ENCODE measurements around the gene BAIAP3. TPM values are rescaled to one million over a fixed set of nuclear protein-coding genes. Genes with fewer than 3 reads are reported as not detected.

Gene BAIAP3
- total and polyA plus RNA-seq, 10 of the 15 experiments (the other 5 are each of a cell fraction or from before 2014, with no cell fraction given): 0.03 to 0.56 (median 0.17) TPM; not detected in 3

DNA sequence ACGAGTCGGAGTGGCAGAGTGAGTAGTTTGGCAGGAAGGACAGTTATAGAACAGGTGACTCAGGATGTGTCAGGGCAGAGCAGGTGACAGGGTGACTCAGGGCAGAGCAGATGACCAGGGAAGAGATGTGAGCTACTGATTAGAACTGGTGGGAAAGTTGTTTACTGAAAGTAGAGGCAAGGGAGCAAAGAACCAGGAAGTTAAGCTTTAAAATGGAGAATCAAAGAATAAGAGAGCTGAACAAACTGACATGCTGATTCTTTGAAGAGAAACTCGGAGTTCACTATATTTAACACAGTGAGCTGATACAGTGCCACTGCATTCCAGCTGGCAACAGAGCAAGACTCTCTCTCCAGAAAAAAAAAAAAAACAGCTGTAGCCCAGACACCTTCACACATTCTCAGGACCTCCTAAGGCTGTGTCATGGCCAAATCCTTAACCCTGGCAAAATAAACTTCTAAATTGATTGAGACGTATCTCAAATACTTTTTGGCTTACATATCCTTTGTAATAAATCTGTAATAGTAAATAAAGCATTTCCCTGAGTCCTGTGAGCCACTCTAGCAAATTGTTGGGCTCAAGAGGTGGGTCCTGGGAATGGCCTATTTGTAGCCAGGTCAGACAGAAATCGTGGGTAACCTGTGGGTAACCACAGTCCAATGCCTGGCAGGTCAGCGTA lies 36.3 kb upstream of the BAIAP3 start (continued):
- TF ChIP-seq, protein P1, sequence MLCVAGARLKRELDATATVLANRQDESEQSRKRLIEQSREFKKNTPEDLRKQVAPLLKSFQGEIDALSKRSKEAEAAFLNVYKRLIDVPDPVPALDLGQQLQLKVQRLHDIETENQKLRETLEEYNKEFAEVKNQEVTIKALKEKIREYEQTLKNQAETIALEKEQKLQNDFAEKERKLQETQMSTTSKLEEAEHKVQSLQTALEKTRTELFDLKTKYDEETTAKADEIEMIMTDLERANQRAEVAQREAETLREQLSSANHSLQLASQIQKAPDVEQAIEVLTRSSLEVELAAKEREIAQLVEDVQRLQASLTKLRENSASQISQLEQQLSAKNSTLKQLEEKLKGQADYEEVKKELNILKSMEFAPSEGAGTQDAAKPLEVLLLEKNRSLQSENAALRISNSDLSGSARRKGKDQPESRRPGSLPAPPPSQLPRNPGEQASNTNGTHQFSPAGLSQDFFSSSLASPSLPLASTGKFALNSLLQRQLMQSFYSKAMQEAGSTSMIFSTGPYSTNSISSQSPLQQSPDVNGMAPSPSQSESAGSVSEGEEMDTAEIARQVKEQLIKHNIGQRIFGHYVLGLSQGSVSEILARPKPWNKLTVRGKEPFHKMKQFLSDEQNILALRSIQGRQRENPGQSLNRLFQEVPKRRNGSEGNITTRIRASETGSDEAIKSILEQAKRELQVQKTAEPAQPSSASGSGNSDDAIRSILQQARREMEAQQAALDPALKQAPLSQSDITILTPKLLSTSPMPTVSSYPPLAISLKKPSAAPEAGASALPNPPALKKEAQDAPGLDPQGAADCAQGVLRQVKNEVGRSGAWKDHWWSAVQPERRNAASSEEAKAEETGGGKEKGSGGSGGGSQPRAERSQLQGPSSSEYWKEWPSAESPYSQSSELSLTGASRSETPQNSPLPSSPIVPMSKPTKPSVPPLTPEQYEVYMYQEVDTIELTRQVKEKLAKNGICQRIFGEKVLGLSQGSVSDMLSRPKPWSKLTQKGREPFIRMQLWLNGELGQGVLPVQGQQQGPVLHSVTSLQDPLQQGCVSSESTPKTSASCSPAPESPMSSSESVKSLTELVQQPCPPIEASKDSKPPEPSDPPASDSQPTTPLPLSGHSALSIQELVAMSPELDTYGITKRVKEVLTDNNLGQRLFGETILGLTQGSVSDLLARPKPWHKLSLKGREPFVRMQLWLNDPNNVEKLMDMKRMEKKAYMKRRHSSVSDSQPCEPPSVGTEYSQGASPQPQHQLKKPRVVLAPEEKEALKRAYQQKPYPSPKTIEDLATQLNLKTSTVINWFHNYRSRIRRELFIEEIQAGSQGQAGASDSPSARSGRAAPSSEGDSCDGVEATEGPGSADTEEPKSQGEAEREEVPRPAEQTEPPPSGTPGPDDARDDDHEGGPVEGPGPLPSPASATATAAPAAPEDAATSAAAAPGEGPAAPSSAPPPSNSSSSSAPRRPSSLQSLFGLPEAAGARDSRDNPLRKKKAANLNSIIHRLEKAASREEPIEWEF (IDR thresholded peaks at IDR 0.05; ENCODE audit: insufficient replicate concordance, low read depth, low read length): no peak
- TF ChIP-seq, protein P2, sequence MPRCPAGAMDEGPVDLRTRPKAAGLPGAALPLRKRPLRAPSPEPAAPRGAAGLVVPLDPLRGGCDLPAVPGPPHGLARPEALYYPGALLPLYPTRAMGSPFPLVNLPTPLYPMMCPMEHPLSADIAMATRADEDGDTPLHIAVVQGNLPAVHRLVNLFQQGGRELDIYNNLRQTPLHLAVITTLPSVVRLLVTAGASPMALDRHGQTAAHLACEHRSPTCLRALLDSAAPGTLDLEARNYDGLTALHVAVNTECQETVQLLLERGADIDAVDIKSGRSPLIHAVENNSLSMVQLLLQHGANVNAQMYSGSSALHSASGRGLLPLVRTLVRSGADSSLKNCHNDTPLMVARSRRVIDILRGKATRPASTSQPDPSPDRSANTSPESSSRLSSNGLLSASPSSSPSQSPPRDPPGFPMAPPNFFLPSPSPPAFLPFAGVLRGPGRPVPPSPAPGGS (IDR thresholded peaks at IDR 0.05; ENCODE audit: borderline replicate concordance, insufficient read depth, low read depth, low read length, poor library complexity, severe bottlenecking): peak; percentile 64
- TF ChIP-seq MTA3 (IDR thresholded peaks at IDR 0.05; ENCODE audit: borderline replicate concordance, low read length) (no peak), ZNF24 (IDR thresholded peaks at IDR 0.05) (no peak), CHD4 (IDR thresholded peaks at IDR 0.05) (no peak), IKZF1 (conservative IDR thresholded peaks at IDR 0.05) (0 out of 2 replicates have a peak, but pooled peaks have one; percentile 10), RELA (IDR thresholded peaks at IDR 0.05; ENCODE audit: borderline replicate concordance, partially characterized antibody) (no peak), POU2F2 (IDR thresholded peaks at IDR 0.05; ENCODE audit: borderline replicate concordance, low read depth, low read length) (no peak), NR2F1 (conservative IDR thresholded peaks at IDR 0.05) (no peak), MYB (IDR thresholded peaks at IDR 0.05; ENCODE audit: borderline replicate concordance, low read depth, low read length) (no peak), YBX1 (IDR thresholded peaks at IDR 0.05) (no peak), MTA2 (IDR thresholded peaks at IDR 0.05; ENCODE audit: low read depth) (0 out of 2 replicates have a peak, but pooled peaks have one; percentile 11), HCFC1 (IDR thresholded peaks at IDR 0.05; ENCODE audit: low read length) (no peak), RCOR1 (conservative IDR thresholded peaks at IDR 0.05; ENCODE audit: low read depth, low read length) (no peak), IKZF2 (IDR thresholded peaks at IDR 0.05) (peak; percentile 19 to 21; a peak in 2 of 4 replicates), RAD51 (IDR thresholded peaks at IDR 0.05) (peak; percentile 78), TARDBP (IDR thresholded peaks at IDR 0.05; ENCODE audit: borderline replicate concordance) (no peak), CHD1 (IDR thresholded peaks at IDR 0.05; ENCODE audit: low read depth, low read length) (no peak), KAT2A (conservative IDR thresholded peaks at IDR 0.05; ENCODE audit: control insufficient read depth, low read depth, low read length) (no peak), HDAC6 (IDR thresholded peaks at IDR 0.05; ENCODE audit: unreplicated experiment) (no peak)
- TF ChIP-seq, protein P3, sequence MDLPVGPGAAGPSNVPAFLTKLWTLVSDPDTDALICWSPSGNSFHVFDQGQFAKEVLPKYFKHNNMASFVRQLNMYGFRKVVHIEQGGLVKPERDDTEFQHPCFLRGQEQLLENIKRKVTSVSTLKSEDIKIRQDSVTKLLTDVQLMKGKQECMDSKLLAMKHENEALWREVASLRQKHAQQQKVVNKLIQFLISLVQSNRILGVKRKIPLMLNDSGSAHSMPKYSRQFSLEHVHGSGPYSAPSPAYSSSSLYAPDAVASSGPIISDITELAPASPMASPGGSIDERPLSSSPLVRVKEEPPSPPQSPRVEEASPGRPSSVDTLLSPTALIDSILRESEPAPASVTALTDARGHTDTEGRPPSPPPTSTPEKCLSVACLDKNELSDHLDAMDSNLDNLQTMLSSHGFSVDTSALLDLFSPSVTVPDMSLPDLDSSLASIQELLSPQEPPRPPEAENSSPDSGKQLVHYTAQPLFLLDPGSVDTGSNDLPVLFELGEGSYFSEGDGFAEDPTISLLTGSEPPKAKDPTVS (IDR thresholded peaks at IDR 0.05; ENCODE audit: low read depth, low read length): no peak
- TF ChIP-seq, protein P4, sequence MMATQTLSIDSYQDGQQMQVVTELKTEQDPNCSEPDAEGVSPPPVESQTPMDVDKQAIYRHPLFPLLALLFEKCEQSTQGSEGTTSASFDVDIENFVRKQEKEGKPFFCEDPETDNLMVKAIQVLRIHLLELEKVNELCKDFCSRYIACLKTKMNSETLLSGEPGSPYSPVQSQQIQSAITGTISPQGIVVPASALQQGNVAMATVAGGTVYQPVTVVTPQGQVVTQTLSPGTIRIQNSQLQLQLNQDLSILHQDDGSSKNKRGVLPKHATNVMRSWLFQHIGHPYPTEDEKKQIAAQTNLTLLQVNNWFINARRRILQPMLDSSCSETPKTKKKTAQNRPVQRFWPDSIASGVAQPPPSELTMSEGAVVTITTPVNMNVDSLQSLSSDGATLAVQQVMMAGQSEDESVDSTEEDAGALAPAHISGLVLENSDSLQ (IDR thresholded peaks at IDR 0.05): peak; percentile 34; the same call in 1 of the 2 replicates
